Measurements from ENCODE around the gene EXD1. TPM values are rescaled to one million over a fixed set of nuclear protein-coding genes. Genes with fewer than 3 reads are reported as not detected.

The EXD1 gene
- total and polyA plus RNA-seq, 2 of the 13 experiments (the other 11 are each of a cell fraction or from before 2014, with no cell fraction given) = not detected

GRCh38 chr15:41230650-41231421, at the start of gene EXD1, which contains the start of gene CHP1 (continued):
- TF ChIP-seq BRD4 (CRISPR knock-in tag; IDR thresholded peaks at IDR 0.05) (0 out of 2 replicates have a peak, but pooled peaks have one; percentile 56), ZNF772 (CRISPR knock-in tag; IDR thresholded peaks at IDR 0.05) (peak; percentile 94), ZNF597 (CRISPR knock-in tag; IDR thresholded peaks at IDR 0.05) (no peak), SAFB2 (CRISPR knock-in tag; IDR thresholded peaks at IDR 0.05; ENCODE audit: borderline replicate concordance, low read depth) (no peak; the same call in 1 of the 2 replicates), ZNF572 (CRISPR knock-in tag; IDR thresholded peaks at IDR 0.05) (peak; percentile 81; the same call in 1 of the 2 replicates), ATF7-NPFF (CRISPR knock-in tag; IDR thresholded peaks at IDR 0.05; ENCODE audit: low read depth) (peak; percentile 91), PLRG1 (conservative IDR thresholded peaks at IDR 0.05) (no peak), ISL2 (CRISPR knock-in tag; IDR thresholded peaks at IDR 0.05) (peak; percentile 65; the same call in 1 of the 2 replicates), REST (IDR thresholded peaks at IDR 0.05; ENCODE audit: borderline replicate concordance in 1 of 2, low read depth in 1 of 2, low read length in 2 of 2) (peak in 1 of 2 experiments; percentile 34; a peak in 1 of 4 replicates), ZNF574 (CRISPR knock-in tag; IDR thresholded peaks at IDR 0.05) (peak; percentile 67), MIXL1 (CRISPR knock-in tag; IDR thresholded peaks at IDR 0.05) (peak; percentile 61), ZNF589 (CRISPR knock-in tag; conservative IDR thresholded peaks at IDR 0.05) (no peak), PHF21A (CRISPR knock-in tag; IDR thresholded peaks at IDR 0.05) (peak; percentile 75; the same call in 1 of the 2 replicates), SATB2 (CRISPR knock-in tag; IDR thresholded peaks at IDR 0.05) (0 out of 2 replicates have a peak, but pooled peaks have one; percentile 44), ZFP36L1 (CRISPR knock-in tag; IDR thresholded peaks at IDR 0.05) (peak; percentile 62; the same call in 1 of the 2 replicates)

Measured in HepG2 (cell line).